ENCODE results near the gene SERGEF.

DNA sequence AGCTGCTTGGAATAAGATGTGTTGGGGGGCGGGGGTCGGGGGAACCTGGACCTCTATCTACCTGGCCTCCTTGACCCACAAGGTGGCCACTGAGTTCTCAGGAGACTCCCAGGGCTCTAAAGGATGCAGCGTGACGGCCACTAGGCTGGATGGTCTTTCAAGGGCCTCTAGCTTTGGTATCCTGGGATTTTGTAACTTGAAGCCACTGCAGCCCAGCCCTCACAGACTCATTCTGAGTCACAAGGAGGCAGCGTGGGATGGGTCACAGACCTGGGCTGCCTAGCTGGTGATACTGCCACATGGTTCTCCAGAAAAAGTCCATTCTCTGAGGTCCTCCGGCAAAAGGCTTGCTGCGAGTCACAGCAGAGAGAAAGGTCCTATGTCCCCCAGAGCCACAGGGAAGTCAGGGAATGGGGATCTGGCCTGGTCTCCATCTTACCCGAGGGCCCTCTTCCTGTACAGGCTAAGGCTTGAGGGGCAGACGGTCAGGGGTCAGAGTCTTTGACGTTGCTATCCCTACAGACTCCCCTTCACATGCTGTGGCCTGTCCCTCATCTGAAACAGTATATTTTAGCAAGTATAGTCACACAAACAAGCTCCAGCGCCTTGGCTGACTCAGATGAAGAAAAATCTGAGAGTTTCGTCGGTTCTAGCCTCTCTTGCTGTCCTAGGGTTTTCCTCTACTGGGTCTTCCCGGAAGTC is 225.9 kb downstream of the SERGEF start:
- TF ChIP-seq CTCF (IDR thresholded peaks at IDR 0.05) (no peak), POLR2A (IDR thresholded peaks at IDR 0.05) (no peak)
